Limb (tissue), 2 donors: Measurements from ENCODE around the gene FUT2.
"Not testable (repeated sequence)": the region's sequence is repeated elsewhere in the genome, so short reads cannot be mapped to it uniquely, and the experiment has no call there.

Experiments used
- DNase-seq, 2 donors: peaks; one replicate each; pipeline ENCODE4 v3.0.0-alpha.2; 2016; ENCODE audit errors: extremely low spot score in 2 of 2

Gene FUT2

DNA sequence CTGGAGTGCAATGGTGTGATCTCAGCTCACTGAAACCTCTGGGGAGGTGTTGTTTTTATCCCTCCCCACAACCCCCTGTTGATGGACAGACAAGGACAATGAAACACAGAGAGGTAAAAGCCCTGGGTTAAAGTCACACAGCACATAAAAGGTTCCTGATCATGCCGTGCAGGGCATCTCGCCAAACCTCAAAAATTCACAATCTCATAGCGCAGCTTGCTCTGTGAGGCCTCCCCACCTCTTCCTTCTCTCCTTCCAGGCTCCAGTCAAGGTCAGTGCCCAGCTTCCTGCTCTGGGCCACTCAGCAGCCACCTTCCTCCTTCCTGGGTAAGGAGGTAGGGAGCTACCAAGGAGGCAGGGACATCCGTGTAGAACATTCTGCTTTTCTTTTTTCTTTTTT lies 2.3 kb downstream of the FUT2 start:
- no peak for DNase-seq

DNA sequence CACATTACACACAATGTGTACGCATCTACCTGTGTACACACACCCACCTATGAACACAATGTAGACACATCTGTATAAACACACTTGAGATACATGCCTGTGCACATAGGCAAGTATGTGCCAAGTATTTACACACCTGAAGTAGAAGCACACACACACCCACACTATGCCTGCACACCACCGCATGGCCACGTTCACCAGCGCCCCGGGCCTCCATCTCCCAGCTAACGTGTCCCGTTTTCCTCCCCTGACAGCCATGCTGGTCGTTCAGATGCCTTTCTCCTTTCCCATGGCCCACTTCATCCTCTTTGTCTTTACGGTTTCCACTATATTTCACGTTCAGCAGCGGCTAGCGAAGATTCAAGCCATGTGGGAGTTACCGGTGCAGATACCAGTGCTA lies 6.9 kb downstream of the FUT2 start:
- DNase-seq = no peak

DNA sequence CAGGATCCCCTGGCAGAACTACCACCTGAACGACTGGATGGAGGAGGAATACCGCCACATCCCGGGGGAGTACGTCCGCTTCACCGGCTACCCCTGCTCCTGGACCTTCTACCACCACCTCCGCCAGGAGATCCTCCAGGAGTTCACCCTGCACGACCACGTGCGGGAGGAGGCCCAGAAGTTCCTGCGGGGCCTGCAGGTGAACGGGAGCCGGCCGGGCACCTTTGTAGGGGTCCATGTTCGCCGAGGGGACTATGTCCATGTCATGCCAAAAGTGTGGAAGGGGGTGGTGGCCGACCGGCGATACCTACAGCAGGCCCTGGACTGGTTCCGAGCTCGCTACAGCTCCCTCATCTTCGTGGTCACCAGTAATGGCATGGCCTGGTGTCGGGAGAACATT lies 7.5 kb downstream of the FUT2 start:
- no peak for DNase-seq

DNA sequence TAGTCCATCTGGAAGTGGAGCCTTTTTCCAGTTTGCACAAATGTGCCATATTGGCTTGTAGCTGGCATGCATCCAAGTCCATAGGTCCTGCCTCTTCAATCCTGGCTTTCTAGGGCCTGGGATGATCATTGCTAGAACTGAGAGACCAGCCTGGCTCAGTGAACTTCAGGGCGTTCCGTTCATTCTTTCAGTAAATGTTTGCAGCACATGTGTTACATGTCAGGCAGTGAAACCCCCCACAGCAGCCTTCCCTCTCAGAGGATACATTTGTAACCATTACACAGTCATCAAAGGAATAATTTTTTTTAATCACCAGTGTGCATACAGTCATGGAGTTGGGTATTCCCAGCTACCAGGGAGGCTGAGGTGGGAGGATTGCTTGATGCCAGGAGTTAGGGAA lies 9.7 kb downstream of the FUT2 start:
- DNase-seq = no peak

DNA sequence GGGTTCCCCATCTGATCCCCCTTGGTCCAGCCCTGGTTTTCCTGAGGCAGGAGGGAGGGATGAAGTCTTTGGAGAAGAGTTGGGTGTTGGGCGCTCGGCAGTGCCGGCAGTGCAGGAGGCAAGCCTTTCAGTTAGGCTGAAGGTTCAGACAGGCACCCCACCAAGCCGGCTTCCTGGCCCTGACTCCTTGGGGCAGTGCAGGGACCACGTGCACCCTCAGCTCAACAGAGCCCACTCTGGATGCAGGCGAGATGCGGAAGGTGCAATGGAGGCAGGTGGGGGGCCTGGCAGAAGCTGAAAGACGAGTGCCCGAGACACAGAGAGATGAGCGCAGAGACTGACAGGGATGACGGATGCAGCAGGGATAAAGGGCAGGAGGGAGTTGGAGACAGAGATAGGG lies 12.7 kb downstream of the FUT2 start:
- no peak for DNase-seq

DNA sequence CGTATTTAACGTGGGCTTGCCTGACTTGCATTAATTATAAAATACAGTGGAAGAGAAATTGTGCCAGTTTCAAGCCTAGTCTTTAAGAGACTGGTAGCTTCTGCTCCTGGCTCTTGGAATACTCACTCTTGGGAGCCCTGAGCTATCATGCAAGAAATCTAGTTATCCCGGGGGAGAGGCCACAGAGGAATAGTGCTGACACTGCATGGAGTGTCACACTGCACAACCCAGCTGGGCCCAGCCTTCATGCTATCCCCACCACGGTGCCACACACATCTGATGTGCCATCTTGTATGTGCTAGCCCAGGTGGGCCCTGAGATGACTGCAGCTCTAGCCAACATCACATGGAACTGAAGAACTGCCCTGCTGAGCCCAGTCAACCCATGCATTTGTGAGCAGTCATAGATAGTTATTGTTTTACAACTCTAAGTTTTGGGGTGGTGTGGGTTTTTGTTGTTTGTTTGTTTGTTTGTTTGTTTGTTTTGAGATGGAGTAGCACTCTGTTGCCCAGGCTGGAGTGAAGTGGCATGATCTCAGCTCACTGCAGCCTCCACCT lies 15.4 kb downstream of the FUT2 start:
- no peak for DNase-seq

DNA sequence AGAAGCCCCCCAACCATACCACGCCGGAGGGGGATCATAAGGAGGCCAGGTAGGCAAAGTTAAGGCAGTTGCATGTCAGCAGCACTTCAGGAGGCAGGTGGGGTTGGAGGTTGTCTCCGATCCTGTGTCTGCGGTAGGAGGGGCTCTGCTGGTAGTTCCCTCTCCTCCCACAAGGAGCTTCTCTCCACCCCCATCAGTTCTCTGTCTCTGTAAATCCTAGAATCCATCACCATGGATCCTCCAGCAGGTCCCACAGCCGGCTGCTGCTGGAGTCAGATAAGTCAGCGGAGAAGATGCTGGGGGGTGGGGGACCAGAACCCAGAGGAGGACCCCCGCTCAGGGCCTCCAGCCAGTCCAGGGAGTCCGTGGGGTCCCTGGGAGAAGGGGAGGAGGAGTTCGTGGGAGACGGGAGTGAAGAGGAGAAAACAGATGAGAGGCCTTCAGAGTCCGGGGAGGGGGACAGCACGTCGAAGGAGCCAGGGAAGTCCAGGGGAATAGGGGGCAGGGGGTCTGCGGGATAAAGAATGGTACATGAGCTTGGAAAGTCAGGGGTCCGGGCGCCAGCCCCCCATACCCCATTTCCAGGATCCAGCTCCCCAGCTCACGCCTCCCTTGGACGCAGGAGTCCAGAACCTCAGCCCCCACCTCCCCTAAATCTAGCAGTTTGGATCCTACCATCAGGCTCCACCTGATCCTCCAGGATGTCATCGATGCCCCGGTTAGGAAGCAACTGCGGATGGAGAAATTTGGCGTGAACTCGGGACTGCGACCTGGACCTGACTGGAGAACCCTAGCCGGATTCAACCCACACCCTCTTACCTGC lies 17.5 kb downstream of the FUT2 start:
- DNase-seq = peak in 1 of 2 donors; percentile 44

DNA sequence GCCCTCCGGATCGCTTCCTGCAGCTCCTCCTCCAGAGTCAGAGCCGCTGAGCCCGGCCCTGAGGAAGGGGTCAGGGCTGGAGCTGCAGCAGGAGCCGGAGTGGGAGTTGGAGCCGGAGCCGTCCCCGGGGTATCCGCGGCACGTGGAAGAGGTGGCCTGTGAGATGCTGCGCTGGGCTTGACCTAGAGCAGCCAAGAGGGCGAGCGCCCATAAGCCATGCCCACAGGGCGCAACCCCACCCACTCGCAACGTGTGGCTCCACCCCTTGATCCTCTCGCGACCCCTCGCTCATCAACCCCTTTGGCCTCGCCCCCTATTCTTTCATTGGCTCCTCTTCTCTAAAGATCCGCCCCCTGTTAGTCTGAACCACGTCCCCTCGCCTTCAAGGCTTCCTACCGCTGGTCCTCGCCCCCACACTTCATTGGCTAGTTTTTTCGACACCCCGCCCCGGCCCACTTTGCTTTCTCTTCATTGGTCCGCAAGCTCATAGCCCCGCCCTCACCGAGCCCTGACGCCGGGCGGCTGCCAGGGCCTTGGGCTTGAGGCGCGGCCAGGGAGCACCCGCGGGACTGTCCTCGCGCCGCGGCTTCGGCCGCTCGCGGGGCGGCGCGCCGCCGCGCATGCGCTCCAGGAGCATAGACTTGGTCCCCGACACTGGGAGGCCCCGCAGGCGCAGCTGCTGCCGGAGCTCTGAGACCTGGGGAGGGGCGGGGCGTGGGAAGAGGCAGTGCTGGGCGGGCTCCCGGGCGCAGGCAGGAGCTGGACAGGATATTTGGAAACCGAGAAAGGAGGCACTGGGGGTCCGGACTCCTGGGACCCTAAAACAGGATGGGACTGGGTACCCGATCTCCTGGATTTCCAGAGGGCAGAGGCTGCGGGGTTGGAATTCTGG lies 18.3 kb downstream of the FUT2 start:
- DNase-seq = peak; percentile 99

DNA sequence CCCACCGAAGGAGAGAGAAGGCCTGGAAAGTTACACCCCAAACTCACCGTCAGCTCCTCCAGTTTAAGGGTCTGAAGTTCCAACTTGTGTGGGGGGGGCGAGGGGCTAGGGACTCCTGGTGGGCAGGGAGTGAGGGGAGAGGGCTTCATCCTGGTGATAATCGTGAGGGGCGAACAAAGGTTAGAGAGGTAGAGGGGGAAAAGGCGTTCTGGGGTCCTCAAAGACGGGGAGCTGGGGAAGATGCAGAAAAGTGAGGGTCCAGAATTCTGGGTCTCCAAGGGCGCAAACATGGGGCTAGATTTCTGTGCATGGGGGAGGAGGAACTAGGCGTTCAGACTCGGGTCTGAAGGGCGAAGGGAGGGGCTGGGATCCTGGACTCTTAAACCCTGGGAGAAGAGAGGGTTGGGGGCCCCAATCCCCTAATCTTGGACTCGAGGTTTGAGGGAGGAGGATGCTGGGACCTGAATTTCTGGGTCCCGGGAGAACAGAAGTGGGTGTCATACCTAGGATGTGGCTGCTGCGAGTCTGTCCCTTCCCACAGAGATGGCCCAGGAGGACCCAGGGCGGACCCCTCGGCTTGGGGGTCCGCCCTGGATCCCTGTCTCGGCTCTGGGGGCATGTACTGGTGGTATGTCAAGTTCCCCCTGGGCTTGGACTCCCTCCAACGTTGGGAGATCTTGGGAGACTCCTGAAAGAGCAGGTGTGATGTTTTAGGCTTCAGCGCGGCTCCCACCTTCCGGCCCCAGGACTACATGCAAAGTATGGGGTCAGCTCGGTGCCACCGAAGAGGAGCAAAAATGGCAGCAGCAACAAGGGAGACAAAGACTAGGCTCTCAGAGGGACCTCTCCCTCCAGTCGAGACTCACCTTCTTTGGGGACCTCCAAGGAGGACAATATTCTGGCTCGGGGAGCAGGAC lies 19.2 kb downstream of the FUT2 start:
- DNase-seq = no peak

DNA sequence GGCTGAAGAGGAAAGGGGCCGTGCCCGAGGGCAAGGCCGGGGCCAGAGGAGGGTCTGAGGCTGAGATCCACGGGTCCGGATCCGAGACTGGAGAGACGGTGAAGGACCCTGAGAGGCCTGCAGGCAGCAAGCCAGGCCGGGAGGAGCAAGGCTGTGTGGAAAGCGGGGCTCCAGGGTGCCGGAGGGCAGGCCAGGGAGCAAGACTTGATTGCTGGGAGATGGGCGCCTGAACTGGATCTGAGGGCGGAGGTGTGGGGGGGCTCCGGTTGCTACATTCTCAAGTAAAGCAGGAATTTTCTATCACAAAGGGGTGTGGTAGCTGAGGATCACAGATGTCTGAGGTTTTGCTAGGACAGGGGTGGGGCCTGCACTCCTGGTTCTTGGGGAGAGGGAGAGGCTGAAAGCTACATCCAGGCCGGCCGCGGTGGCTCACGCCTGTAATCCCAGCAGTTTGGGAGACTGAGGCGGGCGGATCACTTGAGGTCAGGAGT lies 20.0 kb downstream of the FUT2 start:
- DNase-seq = peak in 1 of 2 donors; percentile 49

DNA sequence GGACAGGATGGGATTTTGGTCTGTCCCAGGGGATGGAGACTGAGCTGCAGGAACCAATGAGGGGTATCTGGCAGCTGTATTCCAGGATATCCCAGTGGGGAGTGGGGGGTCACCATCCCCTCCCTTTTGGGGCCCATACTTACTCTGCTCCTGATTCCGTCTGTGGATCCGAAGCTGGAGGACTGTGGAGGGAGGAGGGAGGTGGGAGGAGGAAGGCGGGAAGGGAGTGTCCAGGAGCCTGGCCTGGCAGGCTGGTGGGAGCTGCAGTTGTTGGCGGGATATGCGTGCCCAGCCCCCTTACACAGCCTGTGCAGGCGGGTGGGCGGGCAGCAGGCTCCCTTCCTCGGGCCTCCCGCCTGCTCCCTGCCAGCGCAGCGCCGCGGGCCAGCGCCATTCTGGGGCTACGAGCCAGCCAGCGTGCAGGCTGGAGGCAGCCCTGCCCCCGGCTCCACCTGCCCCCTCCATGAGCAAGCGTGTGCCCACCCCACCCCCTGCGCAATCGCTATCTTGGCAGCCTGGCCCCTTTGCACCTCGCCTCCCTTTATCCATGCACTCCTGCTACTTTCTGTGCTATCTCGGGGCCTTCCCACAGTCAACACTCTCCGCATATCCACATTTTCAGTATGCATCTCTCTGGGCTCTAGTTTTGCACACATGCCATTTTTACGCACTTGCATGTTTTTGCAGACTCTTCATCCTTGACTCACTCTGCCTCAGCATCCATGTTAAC lies 21.0 kb downstream of the FUT2 start:
- DNase-seq = peak; percentile 88 to 91

DNA sequence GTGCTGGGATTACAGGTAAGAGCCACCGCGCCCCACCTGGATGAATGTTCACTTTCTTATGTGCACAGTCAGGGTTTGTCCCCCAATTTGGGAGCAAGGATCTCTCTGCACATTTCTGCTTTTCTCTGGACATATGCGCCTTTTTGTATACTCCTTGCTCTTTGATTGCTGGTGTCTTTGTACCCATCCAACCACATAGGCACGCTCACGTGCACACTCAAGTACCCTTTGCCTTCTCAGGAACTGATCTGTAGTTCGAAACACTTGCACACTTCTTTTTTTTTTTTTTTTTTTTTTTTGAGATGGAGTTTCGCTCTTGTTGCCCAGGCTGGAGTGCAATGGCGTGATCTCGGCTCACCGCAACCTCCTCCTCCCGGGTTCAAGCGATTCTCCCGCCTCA lies 22.3 kb downstream of the FUT2 start:
- DNase-seq = not testable (repeated sequence)

DNA sequence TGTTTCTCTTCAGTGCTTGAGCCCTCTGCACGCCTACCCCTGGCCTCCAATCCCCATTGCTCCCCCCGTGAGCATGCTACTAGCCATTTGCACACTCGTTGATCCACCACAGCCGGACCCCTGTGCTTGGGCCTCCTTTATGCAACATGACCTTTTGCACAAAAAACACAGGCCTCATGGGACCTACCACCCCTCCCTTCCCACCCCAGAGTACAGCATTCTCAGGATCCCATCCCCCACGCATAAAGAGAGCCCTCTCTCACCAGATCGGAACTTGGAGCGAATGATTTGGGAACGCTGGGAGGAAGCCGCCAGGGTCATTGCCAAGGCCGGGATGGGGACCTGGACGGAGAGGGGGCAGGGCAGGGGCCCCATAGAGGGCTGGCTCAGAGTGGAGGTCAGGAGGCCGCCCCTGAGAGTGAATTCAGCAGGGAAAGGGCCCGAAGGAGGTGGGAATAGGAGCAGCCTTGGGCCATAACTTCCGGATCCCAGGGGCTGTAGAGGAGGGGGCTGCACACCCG lies 23.0 kb downstream of the FUT2 start:
- peak in 1 of 2 donors; percentile 45 for DNase-seq

DNA sequence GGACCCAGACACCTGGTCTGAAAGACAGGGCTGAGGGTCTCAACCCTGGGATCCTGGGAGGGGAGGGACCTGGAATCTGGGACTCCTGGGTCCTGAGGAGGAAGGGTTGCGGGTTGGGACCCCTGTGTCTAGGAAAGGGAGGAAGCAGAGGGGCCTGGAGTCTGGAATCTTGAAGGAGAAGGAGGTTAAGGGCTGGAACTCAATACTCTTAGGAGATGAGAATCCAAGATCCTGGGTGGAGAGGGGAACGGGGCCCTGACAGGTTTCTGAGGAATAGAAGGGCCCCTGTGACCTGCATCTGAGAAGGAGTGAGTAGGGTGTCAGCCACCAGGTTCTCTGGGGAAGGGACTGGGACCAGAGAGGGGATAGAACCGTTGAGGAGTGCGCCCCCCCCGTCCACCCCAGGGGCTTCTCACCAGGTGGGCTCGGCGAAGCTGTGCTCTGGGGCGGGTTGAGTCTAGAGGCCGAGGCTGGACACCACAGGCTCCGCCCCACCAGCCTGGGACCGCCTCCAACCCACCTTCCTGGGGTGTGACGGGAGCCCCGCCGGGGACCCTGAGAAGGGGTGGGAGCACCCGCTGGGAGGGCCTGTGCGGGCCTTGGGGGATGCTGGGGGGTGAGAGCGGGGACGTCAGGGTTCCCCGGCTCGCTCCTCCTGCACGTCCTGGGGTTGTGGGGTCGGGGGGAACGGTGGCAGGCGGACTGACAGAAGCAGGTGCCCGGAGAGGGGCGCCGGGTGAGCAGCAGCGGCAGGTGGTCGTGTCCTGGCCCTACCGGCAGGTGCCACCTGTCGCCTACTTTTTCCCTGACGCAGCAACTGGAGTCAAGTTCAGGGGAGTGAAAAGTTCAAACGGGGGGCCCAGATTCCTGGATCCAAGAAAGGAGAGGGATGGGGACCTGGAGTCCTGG lies 23.7 kb downstream of the FUT2 start, which contains the start of gene MAMSTR:
MAMSTR (minus strand) TSS at position 463 of the 909 bp plus-strand sequence. CDS start 694 bp downstream, outside the sequence.
- peak in 1 of 2 donors; percentile 79 for DNase-seq

DNA sequence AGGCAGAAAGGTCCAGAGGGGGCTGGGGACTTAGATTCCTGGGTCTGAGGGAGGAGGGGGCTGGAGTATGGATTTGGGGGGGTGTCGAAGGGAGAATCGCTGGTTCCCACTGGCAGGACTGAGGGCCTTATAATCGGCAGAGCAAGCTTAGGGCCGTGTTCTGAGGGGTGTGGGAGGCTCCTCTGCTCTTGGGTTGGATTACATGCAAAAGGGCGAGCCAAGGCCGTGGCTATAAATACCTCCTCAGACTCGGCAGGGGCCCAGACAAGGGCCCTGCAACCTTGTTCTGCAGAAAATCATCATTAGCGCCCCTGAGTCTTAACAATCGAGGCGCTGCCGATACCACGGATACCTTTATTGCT lies 24.5 kb downstream of the FUT2 start:
- no peak for DNase-seq

DNA sequence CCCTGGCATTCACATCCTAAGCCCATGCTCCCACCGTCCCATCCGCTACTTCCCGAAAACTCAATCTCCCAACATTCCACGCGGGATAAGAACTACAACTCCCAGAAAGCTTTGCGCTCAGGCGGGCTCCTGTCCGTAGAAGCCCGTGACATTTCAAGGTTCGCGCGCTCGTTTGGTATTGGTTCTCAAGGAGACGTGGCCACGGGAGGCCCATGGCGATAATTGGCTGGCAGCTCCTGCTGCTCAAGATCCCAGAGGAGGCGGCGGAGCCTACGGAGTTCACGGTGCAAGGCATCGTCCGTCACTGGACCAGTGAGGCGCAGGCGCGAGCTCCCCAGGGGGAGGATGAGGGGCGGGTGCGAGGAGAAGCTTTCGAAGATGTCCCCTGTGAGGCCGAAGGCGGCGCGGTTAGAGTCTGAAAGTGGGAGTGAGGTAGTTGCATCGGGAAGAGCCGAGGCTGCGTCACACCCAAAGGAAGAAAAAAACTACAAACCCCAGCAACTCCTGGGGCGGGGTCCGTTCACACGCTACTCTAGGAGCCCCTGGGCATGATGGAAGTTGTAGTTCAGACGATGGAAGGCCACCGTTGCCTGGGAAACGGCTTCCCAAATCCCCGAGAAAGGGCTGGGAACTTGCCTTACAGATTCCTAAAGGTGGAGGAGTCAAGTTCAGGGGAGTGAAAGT lies 25.0 kb downstream of the FUT2 start:
- peak; percentile 98 to 100 for DNase-seq

DNA sequence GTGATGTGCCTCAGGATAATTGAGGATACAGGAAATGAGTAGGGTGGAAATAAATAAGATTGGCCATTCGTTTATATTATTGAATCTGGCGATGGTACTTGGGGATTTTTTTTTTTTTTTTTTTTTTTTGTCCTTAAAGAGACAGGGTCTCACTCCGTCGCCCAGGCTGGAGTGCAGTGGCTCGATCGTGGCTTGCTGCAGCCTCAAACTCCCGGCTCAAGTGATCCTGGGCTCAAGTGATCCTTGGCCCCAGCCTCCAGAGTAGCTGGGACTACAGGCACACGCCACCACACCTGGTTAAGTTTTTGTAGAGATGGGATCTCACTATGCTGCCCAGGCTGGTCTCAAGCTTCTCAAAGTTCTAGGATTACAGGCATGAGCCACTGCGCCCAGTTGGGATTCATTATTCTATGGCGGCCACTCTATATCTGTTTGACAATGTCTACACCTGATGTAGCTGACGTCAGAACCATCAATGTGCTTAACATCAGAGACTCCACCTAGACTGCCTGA lies 26.5 kb downstream of the FUT2 start:
- DNase-seq = no peak
